Activated T-helper 1 cell treated with Interleukin-2 at 50 U/mL for 16 hours (primary cell): ENCODE measurements around the gene C1QL3.

ENCODE experiments used
- DNase-seq: peaks from one replicate; pipeline ENCODE4 v3.0.0-alpha.2; 2020; ENCODE audit warnings: low read depth

The C1QL3 gene

GRCh38 chr10:16521311-16522016, at the start of gene C1QL3:
Gene C1QL3, minus strand, starts transcription at chr10:16521879. Its CDS starts 814 bp downstream, at chr10:16521065.
- DNase-seq = no peak

DNA sequence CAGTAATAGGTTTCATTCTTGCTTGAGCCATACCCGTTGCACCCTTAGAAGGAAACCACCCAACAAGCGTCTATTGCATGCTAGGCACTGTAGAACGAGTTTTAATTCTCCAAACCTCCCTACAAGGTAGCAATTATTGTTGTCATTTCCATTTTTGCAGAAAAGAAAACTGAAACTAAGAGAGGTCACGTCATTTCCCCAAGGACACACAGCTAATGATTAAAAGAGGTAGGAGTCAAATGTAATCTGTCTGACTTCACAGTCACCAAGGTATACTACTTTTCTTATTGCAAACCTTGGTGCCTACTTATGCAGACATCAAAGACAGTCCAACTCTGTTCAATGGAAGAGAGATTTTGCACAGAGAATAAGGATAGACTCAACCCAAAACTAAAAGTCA, 49.1 kb upstream of the C1QL3 start:
- no peak for DNase-seq

- DNase-seq = no peak
Observed at GRCh38 chr10:16566202-16566805, 44.6 kb upstream of the C1QL3 start.

DNA sequence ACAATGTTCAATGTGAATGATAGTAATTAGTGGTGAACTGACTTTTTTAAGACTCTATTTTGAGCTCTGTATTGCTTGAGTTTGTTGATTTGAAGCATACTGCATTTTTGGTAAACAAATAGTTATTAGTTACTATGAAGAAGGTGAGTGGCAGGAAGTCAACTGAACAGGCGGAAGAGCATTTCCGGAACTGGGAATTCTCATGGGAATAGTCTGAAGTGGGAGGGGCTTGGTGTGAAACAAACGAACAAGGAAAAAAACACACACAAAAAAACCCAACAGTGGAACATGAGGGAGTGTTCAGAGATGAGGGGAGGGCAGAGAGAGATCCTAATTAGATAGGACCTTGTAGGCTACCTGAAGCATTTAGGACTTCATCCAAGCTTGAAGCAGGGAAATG, 43.9 kb upstream of the C1QL3 start:
- DNase-seq = no peak

- no peak for DNase-seq
Observed at GRCh38 chr10:16562891-16563290, 41.2 kb upstream of the C1QL3 start.

DNA sequence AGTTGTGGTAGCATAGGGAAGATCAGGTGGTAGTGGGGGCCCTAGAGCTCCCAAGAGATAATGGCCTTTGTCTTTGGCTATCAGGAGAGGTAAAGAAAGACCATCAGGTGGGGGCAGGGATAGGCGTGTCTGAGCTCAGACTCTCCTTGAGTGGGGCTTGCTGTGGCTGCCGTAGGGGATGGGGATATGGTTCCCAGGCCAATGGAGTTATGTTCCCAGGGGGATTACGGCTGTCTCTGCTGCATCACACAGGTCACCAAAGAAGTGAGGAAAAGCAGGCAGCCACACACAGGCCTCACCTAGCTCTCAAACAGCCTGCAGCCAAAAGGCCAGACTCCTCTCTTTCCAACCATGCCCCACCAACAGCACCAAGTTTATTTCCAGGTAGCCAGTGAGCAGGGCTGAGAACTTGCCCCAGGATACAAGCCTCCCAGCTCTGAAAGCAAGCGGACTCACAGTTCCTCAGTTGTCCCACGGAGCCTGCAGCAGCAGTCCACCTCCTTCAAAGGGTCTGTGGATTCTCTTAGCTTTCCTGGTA, 37.6 kb upstream of the C1QL3 start:
- no peak for DNase-seq

GRCh38 chr10:16547973-16548372, 26.3 kb upstream of the C1QL3 start:
- no peak for DNase-seq

DNA sequence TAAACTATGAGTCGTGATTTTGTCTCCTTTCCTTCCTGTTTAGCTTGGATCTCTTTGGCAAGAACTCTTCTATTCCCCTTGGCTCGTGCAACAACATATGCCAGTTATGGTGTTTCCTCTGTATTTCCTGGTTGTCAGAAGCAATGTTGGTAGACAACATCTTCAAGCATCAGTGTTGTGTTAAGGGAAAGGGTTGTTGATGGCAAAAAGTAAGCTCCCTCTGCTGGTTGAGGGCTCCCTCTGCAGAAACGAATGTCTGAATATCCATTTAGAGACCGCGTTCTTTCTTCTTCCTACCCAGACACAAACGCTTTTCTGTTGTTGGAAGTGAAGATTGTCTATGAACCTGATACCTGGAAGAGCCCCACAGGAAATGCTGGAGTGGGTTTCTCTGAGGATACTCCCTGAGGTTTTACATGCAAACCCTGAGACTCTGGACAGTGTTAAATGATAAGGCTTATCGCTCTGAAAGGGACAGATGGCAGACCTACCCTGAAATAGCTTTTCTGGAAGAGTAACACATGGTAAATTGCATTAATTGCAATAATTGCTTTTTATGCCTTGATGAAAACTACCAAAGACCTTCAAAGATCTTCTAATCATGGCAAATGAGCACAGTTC, 23.5 kb upstream of the C1QL3 start:
- DNase-seq = no peak

- no peak for DNase-seq
Observed at GRCh38 chr10:16544591-16544990, 22.9 kb upstream of the C1QL3 start.

- no peak for DNase-seq
Observed at GRCh38 chr10:16544099-16544498, 22.4 kb upstream of the C1QL3 start.

GRCh38 chr10:16536155-16536554, 14.5 kb upstream of the C1QL3 start:
- DNase-seq = no peak

- DNase-seq = no peak
Observed at GRCh38 chr10:16529853-16530252, 8.2 kb upstream of the C1QL3 start.

DNA sequence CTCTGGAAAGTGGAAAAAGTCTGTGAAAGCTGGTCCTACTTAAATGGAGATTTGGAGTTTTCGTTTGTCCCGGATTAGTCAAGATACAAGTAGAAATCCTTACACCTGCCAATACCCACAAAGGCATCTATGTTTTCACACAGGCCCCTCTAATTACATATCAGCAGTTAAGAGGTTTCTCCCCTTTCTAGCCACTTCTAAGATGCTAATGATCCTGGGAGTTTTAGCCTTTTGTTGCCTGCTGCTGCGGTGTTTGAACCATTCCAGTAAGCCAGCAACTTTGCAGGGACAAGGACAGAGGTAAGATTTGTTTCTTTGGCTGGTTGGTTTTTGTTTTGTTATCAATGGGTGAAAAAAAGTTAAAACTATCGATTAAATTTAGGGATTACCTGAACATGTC, 5.8 kb upstream of the C1QL3 start:
- DNase-seq = no peak

GRCh38 chr10:16520900-16521299, 779 bp downstream of the C1QL3 start:
- DNase-seq = no peak

GRCh38 chr10:16519908-16520861, 1.5 kb downstream of the C1QL3 start:
- no peak for DNase-seq

GRCh38 chr10:16519250-16519907, 2.3 kb downstream of the C1QL3 start:
- DNase-seq = no peak

- DNase-seq = no peak
Observed at GRCh38 chr10:16518822-16519221, 2.9 kb downstream of the C1QL3 start.

- no peak for DNase-seq
Observed at GRCh38 chr10:16510843-16511242, 10.8 kb downstream of the C1QL3 start.

DNA sequence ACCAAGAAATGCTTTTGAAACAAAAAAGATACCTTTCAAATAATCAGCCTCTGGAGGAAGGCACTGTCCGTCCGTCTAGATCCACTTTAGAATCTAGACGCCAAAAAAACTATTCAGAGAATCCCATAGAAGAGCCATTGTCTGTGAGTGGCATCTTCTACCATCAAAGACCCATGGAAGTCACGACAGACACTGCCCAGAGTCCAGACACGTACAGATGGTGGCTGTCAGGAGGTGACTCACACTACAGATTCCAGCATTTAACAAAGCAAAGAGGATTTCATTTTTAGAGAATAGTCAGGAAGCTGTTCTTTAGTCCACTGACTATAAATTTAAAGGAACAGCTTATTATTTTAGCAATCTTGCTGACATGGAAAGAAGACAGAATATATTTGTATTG, 11.7 kb downstream of the C1QL3 start:
- no peak for DNase-seq

DNA sequence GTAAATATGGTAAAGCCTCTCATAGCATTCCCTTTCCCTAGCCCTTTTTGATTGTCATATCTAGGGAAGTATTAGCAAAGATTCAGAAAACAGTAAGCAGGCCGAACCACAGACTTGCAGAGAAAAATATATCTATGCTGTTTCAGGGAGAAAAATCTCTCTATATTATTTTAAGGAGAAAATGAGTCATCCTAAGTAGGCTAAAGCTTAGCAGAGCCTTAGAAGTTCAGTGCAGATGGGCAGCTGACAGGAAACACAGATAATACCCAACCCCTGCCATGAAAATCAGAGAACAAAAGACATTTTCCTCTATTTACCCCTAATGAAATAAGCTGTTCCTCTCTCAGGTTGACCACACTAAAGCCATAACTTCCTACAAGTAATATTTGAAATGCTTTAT, 16.5 kb downstream of the C1QL3 start:
- DNase-seq = no peak

- DNase-seq = no peak
Observed at GRCh38 chr10:16497911-16498310, 23.8 kb downstream of the C1QL3 start.
